Neural progenitor cell (in vitro differentiated cells): ENCODE data around the gene CACTIN. TPM values are rescaled to one million over a fixed set of nuclear protein-coding genes. Genes with fewer than 3 reads are reported as not detected.

Experiments
- DNase-seq: peaks from one replicate; pipeline ENCODE4 v3.0.0-alpha.2; 2016; ENCODE audit warnings: low spot score
- H2AFZ ChIP-seq: fragments of 200-600 bp; sonication (generic); replicated peaks from 2 replicates; pipeline ENCODE4 v1.6.1; 2016; ENCODE audit warnings: antibody characterized with exemption
- H3F3A ChIP-seq: fragments of 200-600 bp; sonication (generic); 2 replicates; pipeline ENCODE4 v1.6.1; 2016; ENCODE audit warnings: antibody characterized with exemption, low read depth
- H3K27ac ChIP-seq: fragments of 200-600 bp; sonication (generic); 2 replicates; pipeline ENCODE4 v1.5.1; 2016; ENCODE audit warnings: mild to moderate bottlenecking
- H3K27me3 ChIP-seq: fragments of 200-600 bp; sonication (generic); 2 replicates; pipeline ENCODE4 v1.6.1; 2016; ENCODE audit warnings: mild to moderate bottlenecking, moderate library complexity
- H3K36me3 ChIP-seq: fragments of 200-600 bp; sonication (generic); 2 replicates; pipeline ENCODE4 v1.5.1; 2016
- H3K4me1 ChIP-seq: fragments of 200-600 bp; sonication (generic); 2 replicates; pipeline ENCODE4 v1.6.1; 2016; ENCODE audit warnings: mixed run types
- H3K4me2 ChIP-seq: fragments of 200-600 bp; sonication (generic); 2 replicates; pipeline ENCODE4 v1.6.1; 2016
- H3K4me3 ChIP-seq: fragments of 200-600 bp; sonication (generic); 2 replicates; pipeline ENCODE4 v1.5.1; 2016
- H3K79me2 ChIP-seq: fragments of 200-600 bp; sonication (generic); 2 replicates; pipeline ENCODE4 v1.6.1; 2016; ENCODE audit warnings: low read depth
- H3K9ac ChIP-seq: fragments of 200-600 bp; sonication (generic); 2 replicates; pipeline ENCODE4 v1.6.1; 2016
- H3K9me3 ChIP-seq: fragments of 200-600 bp; sonication (generic); 2 replicates; pipeline ENCODE4 v1.5.1; 2016; ENCODE audit warnings: low read depth
- H4K20me1 ChIP-seq: fragments of 200-600 bp; sonication (generic); 2 replicates; pipeline ENCODE4 v1.6.1; 2016; ENCODE audit warnings: low read depth
- H3K27ac Mint-ChIP-seq: 3 replicates; pipeline ENCODE4 v1.8.0; 2021; ENCODE audit warnings: mixed read lengths
- H3K27me3 Mint-ChIP-seq: 2 replicates; pipeline ENCODE4 v1.8.0; 2022; ENCODE audit warnings: low read depth, mild to moderate bottlenecking, inconsistent platforms, moderate library complexity, mixed read lengths; ENCODE audit not compliant: insufficient read depth
- H3K36me3 Mint-ChIP-seq: 3 replicates; pipeline ENCODE4 v1.8.0; 2021; ENCODE audit warnings: mixed read lengths
- H3K4me1 Mint-ChIP-seq: 3 replicates; pipeline ENCODE4 v1.8.0; 2021; ENCODE audit warnings: mixed read lengths
- H3K4me3 Mint-ChIP-seq: 3 replicates; pipeline ENCODE4 v1.8.0; 2021; ENCODE audit warnings: mild to moderate bottlenecking, moderate library complexity, mixed read lengths
- H3K9me3 Mint-ChIP-seq: 3 replicates; pipeline ENCODE4 v1.8.0; 2020; ENCODE audit warnings: mixed read lengths
- EZH2 ChIP-seq: fragments of 200-600 bp; sonication (generic); IDR thresholded peaks from 2 replicates; pipeline ENCODE4 v1.6.1; 2017; ENCODE audit warnings: antibody characterized with exemption, mild to moderate bottlenecking, moderate library complexity
- EZH2phosphoT487 ChIP-seq: fragments of 200-600 bp; sonication (generic); IDR thresholded peaks from 2 replicates; pipeline ENCODE4 v1.6.1; 2017; ENCODE audit warnings: antibody characterized with exemption
- total RNA-seq: library from RNA; depleted of rRNA; stranded (reverse); fragments of >200 nt; gene quantifications from 2 replicates; pipeline ENCODE4 v1.2.3, GENCODE V29; 2015; ENCODE audit warnings: low replicate concordance
- TF ChIP-seq, protein P1 (sequence below): fragments of 200-600 bp; sonication (generic); IDR thresholded peaks from 2 replicates; pipeline ENCODE4 v1.5.1; 2017; ENCODE audit warnings: antibody characterized with exemption, mild to moderate bottlenecking

Gene CACTIN
- total RNA-seq, 1 donor from 2014 or later: 6.0 TPM

DNA sequence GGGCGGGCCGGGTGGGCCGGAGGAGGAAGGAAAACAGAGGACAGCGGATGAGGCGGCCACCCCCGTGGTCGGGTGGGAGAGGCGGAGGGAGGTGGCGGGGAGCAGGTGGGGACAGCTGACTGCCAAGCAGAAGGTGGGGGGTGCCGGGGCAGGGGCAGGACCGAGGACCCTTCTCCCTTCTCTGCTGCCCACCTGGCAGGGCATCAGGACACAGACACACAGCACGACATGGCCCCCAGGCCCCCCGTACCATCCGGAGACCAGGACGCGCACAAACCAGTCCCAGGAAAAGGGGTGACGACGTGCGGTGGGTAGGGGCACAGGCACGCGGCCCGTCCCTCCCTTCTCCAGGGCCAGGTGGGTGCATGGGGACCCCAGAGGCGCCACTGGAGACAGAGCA, 11.0 kb upstream of the CACTIN start:
- Mint-ChIP-seq H3K9me3 (no peaks in the 10 kb centered on the region), H3K27ac (no peak overlapping the region), H3K36me3 (peaks cover 8% of the 10 kb centered on the region), H3K4me1 (no peaks in the 10 kb centered on the region), H3K27me3 (peaks cover 4% of the 10 kb centered on the region), H3K4me3 (no peak overlapping the region)
- Histone ChIP-seq H3F3A (no peaks in the 10 kb centered on the region), H3K27me3 (no peaks in the 10 kb centered on the region), H3K4me1 (no peaks in the 10 kb centered on the region), H3K79me2 (no peaks in the 10 kb centered on the region), H2AFZ (no peak overlapping the region), H3K4me2 (no peak overlapping the region), H3K4me3 (no peak overlapping the region), H3K36me3 (no peaks in the 10 kb centered on the region), H3K9ac (no peak overlapping the region), H3K9me3 (no peaks in the 10 kb centered on the region), H4K20me1 (no peaks in the 10 kb centered on the region), H3K27ac (no peak overlapping the region)
- TF ChIP-seq EZH2 (no peak), EZH2phosphoT487 (no peak)
- TF ChIP-seq, protein P1, sequence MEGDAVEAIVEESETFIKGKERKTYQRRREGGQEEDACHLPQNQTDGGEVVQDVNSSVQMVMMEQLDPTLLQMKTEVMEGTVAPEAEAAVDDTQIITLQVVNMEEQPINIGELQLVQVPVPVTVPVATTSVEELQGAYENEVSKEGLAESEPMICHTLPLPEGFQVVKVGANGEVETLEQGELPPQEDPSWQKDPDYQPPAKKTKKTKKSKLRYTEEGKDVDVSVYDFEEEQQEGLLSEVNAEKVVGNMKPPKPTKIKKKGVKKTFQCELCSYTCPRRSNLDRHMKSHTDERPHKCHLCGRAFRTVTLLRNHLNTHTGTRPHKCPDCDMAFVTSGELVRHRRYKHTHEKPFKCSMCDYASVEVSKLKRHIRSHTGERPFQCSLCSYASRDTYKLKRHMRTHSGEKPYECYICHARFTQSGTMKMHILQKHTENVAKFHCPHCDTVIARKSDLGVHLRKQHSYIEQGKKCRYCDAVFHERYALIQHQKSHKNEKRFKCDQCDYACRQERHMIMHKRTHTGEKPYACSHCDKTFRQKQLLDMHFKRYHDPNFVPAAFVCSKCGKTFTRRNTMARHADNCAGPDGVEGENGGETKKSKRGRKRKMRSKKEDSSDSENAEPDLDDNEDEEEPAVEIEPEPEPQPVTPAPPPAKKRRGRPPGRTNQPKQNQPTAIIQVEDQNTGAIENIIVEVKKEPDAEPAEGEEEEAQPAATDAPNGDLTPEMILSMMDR: no peak
- no peak for DNase-seq

DNA sequence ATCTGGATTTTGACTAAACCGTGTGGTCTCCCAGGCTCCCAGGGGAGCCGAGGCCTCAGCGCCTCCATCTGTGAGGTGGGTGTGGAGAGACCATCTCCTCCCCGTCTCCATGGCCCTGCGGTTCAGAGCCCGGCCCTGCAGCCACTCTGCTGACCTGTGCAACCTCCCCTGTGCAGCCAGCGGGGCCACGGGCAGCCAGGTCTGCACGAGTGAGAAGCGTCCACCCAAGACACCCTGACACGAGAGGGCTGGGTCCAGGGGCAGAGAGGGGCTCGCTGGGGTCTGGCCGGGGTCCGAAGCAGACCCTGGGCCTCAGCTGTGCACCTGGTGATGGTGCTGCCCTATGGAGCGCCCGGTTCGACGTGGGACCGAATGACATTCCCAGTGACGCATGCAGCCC, 10.4 kb upstream of the CACTIN start:
- Histone ChIP-seq H3K4me2 (no peak overlapping the region), H4K20me1 (no peaks in the 10 kb centered on the region), H3K4me1 (no peaks in the 10 kb centered on the region), H3K9ac (no peak overlapping the region), H3K36me3 (no peaks in the 10 kb centered on the region), H3K4me3 (no peak overlapping the region), H3F3A (no peaks in the 10 kb centered on the region), H3K79me2 (no peaks in the 10 kb centered on the region), H3K27ac (no peak overlapping the region), H2AFZ (no peak overlapping the region), H3K27me3 (no peaks in the 10 kb centered on the region), H3K9me3 (no peaks in the 10 kb centered on the region)
- peaks cover 6% of the 10 kb centered on the region for H3K36me3 Mint-ChIP-seq
- no peak for DNase-seq
- H3K4me1 Mint-ChIP-seq: no peaks in the 10 kb centered on the region
- H3K27ac Mint-ChIP-seq: no peak overlapping the region
- H3K9me3 Mint-ChIP-seq: no peaks in the 10 kb centered on the region
- no peak for TF ChIP-seq EZH2
- TF ChIP-seq, protein P1: no peak
- no peak for TF ChIP-seq EZH2phosphoT487
- no peak overlapping the region for H3K4me3 Mint-ChIP-seq
- H3K27me3 Mint-ChIP-seq: peaks cover 3% of the 10 kb centered on the region

DNA sequence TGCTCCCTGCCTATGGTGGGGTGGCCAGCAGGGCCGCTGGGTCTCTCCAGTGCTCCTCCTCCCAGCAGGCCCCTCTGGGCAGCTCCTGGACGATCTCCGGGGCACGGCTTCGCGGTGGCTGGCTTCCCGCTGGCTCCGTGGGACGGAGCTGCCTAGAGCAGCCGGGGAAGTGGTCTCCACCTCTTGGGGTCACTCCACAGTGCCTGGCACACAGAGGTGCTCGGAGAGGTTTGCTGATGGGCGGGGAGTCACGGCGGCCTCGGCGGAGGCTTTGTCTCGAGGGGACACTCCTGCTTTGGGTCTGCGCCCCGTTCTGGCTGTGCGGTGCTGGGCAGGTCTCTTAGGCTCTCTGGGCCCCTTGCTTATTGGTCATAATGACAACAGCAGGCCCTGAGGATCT, 9.9 kb upstream of the CACTIN start:
- Histone ChIP-seq H2AFZ (no peak overlapping the region), H3K4me3 (no peak overlapping the region), H3K36me3 (no peaks in the 10 kb centered on the region), H3K27ac (no peak overlapping the region), H4K20me1 (no peaks in the 10 kb centered on the region), H3K27me3 (no peaks in the 10 kb centered on the region), H3K4me1 (no peaks in the 10 kb centered on the region), H3F3A (no peaks in the 10 kb centered on the region), H3K4me2 (no peak overlapping the region), H3K79me2 (no peaks in the 10 kb centered on the region), H3K9me3 (no peaks in the 10 kb centered on the region), H3K9ac (no peak overlapping the region)
- H3K27ac Mint-ChIP-seq: no peak overlapping the region
- H3K4me3 Mint-ChIP-seq: no peak overlapping the region
- H3K36me3 Mint-ChIP-seq: peaks cover 6% of the 10 kb centered on the region
- DNase-seq: no peak
- H3K9me3 Mint-ChIP-seq: no peaks in the 10 kb centered on the region
- peaks cover 2% of the 10 kb centered on the region for H3K27me3 Mint-ChIP-seq
- no peak for TF ChIP-seq EZH2phosphoT487
- TF ChIP-seq, protein P1: no peak
- TF ChIP-seq EZH2: no peak
- H3K4me1 Mint-ChIP-seq: no peaks in the 10 kb centered on the region
